ENCODE measurements around the gene PRKAG2. TPM values are rescaled to one million over a fixed set of nuclear protein-coding genes. Genes with fewer than 3 reads are reported as not detected.

The PRKAG2 gene
- total and polyA plus RNA-seq, 12 donors, result 3.8 to 17.3 (median 10.9) TPM

- 74 to 85% (median 75%) methylated on average over 10 of the region's 10 CpGs for WGBS, 4 donors
- Histone ChIP-seq H3K36me3 (replicated peaks in 1 of 2) (no peaks in the 10 kb centered on the region), H3K27ac (no peak overlapping the region), H3K9me3 (replicated peaks in 1 of 3) (no peaks in the 10 kb centered on the region), H3K4me3 (no peak overlapping the region), H3K4me1 (replicated peaks in 1 of 2) (no peaks in the 10 kb centered on the region), H3K27me3 (no peaks in the 10 kb centered on the region)
- TF ChIP-seq POLR2A (IDR thresholded peaks at IDR 0.05), result no peak
- TF ChIP-seq CTCF (IDR thresholded peaks at IDR 0.05), result no peak
- no peak for DNase-seq
- intact Hi-C loops (cut with DNase I), result no loop called here
Measured at GRCh38 chr7:151813445-151813844, 63.5 kb downstream of the PRKAG2 start.

- no peaks in the 10 kb centered on the region for H3K27me3 ChIP-seq
- H3K27ac ChIP-seq, result no peak overlapping the region
- intact Hi-C loops (cut with DNase I), result no loop called here
- DNase-seq, result no peak
- WGBS, 4 donors, result 81 to 89% (median 84%) methylated on average over 9 of the region's 9 CpGs
- H3K4me1 ChIP-seq (replicated peaks in 1 of 2), result no peaks in the 10 kb centered on the region
- H3K36me3 ChIP-seq (replicated peaks in 1 of 2), result no peaks in the 10 kb centered on the region
- no peak overlapping the region for H3K4me3 ChIP-seq
- no peak for TF ChIP-seq CTCF (IDR thresholded peaks at IDR 0.05)
- no peak for TF ChIP-seq POLR2A (IDR thresholded peaks at IDR 0.05)
- H3K9me3 ChIP-seq (replicated peaks in 1 of 3), result no peaks in the 10 kb centered on the region
Measured at GRCh38 chr7:151812967-151813366, 63.9 kb downstream of the PRKAG2 start.

- no peak overlapping the region for H3K4me3 ChIP-seq
- intact Hi-C loops (cut with DNase I), result no loop called here
- no peak for TF ChIP-seq POLR2A (IDR thresholded peaks at IDR 0.05)
- no peak for TF ChIP-seq CTCF (IDR thresholded peaks at IDR 0.05)
- no peaks in the 10 kb centered on the region for H3K9me3 ChIP-seq (replicated peaks in 1 of 3)
- DNase-seq, result no peak
- H3K36me3 ChIP-seq (replicated peaks in 1 of 2), result no peaks in the 10 kb centered on the region
- H3K4me1 ChIP-seq (replicated peaks in 1 of 2), result no peaks in the 10 kb centered on the region
- no peaks in the 10 kb centered on the region for H3K27me3 ChIP-seq
- WGBS, 4 donors, result 78 to 86% (median 83%) methylated on average over 15 to 17 of the region's 17 CpGs
- no peak overlapping the region for H3K27ac ChIP-seq
Measured at GRCh38 chr7:151810441-151811232, 66.3 kb downstream of the PRKAG2 start.

- H3K27me3 ChIP-seq, result no peaks in the 10 kb centered on the region
- H3K4me3 ChIP-seq, result no peak overlapping the region
- no peaks in the 10 kb centered on the region for H3K4me1 ChIP-seq (replicated peaks in 1 of 2)
- no peak for TF ChIP-seq CTCF (IDR thresholded peaks at IDR 0.05)
- no peaks in the 10 kb centered on the region for H3K9me3 ChIP-seq (replicated peaks in 1 of 3)
- intact Hi-C loops (cut with DNase I), result no loop called here
- DNase-seq, result no peak
- H3K36me3 ChIP-seq (replicated peaks in 1 of 2), result no peaks in the 10 kb centered on the region
- H3K27ac ChIP-seq, result no peak overlapping the region
- 71 to 88% (median 80%) methylated on average over 3 to 5 of the region's 5 CpGs for WGBS, 4 donors
Measured at GRCh38 chr7:151809864-151810170, 67.1 kb downstream of the PRKAG2 start.
